PC-3 (cell line): ENCODE data around the gene NBPF3. TPM values are rescaled to one million over a fixed set of nuclear protein-coding genes. Genes with fewer than 3 reads are reported as not detected.

Experiments
- ATAC-seq: fragments of 200-7000 bp; cut with Tn5 transposase; 2 replicates; pipeline ENCODE4 v1.9.1; 2020; ENCODE audit warnings: mild to moderate bottlenecking, moderate library complexity
- BruUV-seq: library from RNA; stranded (reverse); fragments of 400-500 nt; replicated peaks from 2 replicates; lab custom pipeline; 2021; lab: Mats Ljungman, UMichigan
- CTCF ChIA-PET: fragments of 300-600 bp; sonication (Branson Sonifier 250); formaldehyde crosslinking; loops from one replicate; lab custom pipeline; 2022; ENCODE audit warnings: antibody characterized with exemption; lab: Charles Lee
- POLR2A ChIA-PET: fragments of 300-600 bp; sonication (Branson Sonifier 250); formaldehyde crosslinking; loops from one replicate; lab custom pipeline; 2022; ENCODE audit warnings: antibody characterized with exemption; ENCODE audit not compliant: unreplicated experiment; lab: Charles Lee
- DNase-seq: peaks from one replicate; pipeline ENCODE4 v3.0.0-alpha.2; 2015
- H2AFZ ChIP-seq: fragments of 300-600 bp; sonication (generic); 2 replicates; pipeline ENCODE4 v1.6.0; 2016; ENCODE audit warnings: antibody characterized with exemption, low read length
- H3F3A ChIP-seq: fragments of 300-600 bp; sonication (generic); one replicate; pipeline ENCODE4 v1.6.0; 2017; ENCODE audit warnings: antibody characterized with exemption, low read length, control low read depth, mild to moderate bottlenecking; ENCODE audit not compliant: unreplicated experiment
- H3K27ac ChIP-seq: fragments of 300-600 bp; sonication (generic); 2 replicates; pipeline ENCODE4 v1.5.1; 2016; ENCODE audit warnings: mild to moderate bottlenecking, low read length
- H3K27me3 ChIP-seq: fragments of 300-600 bp; sonication (generic); 2 replicates; pipeline ENCODE4 v1.6.1; 2016; ENCODE audit warnings: low read length, mixed read lengths
- H3K36me3 ChIP-seq: fragments of 300-600 bp; sonication (generic); 2 replicates; pipeline ENCODE4 v1.6.1; 2016; ENCODE audit warnings: low read depth, mixed run types, low read length, mixed read lengths
- H3K4me1 ChIP-seq: fragments of 300-600 bp; sonication (generic); 2 replicates; pipeline ENCODE4 v1.5.1; 2016; ENCODE audit warnings: low read length; ENCODE audit not compliant: insufficient read depth
- H3K4me2 ChIP-seq: fragments of 300-600 bp; sonication (generic); 2 replicates; pipeline ENCODE4 v1.6.0; 2016; ENCODE audit warnings: low read length
- H3K4me3 ChIP-seq: fragments of 300-600 bp; sonication (generic); 2 replicates; pipeline ENCODE4 v1.5.1; 2016; ENCODE audit warnings: mild to moderate bottlenecking, low read length, mixed read lengths
- H3K79me2 ChIP-seq: fragments of 300-600 bp; sonication (generic); 2 replicates; pipeline ENCODE4 v1.6.1; 2017; ENCODE audit warnings: low read length, mixed read lengths
- H3K9ac ChIP-seq: fragments of 300-600 bp; sonication (generic); 2 replicates; pipeline ENCODE4 v1.6.0; 2016; ENCODE audit warnings: mild to moderate bottlenecking, low read length
- H3K9me2 ChIP-seq: fragments of 300-600 bp; sonication (generic); replicated peaks from 2 replicates; pipeline ENCODE4 v1.6.1; 2016; ENCODE audit warnings: mixed run types, low read length, mixed read lengths
- H3K9me3 ChIP-seq: fragments of 300-600 bp; sonication (generic); 2 replicates; pipeline ENCODE4 v1.6.1; 2016; ENCODE audit warnings: low read length, mixed read lengths
- H4K20me1 ChIP-seq: fragments of 300-600 bp; sonication (generic); 2 replicates; pipeline ENCODE4 v1.6.1; 2016; ENCODE audit warnings: low read length, mixed read lengths
- EZH2 ChIP-seq: fragments of 300-600 bp; sonication (generic); IDR thresholded peaks from one replicate; pipeline ENCODE4 v1.6.1; 2017; ENCODE audit warnings: antibody characterized with exemption, mild to moderate bottlenecking, low read length; ENCODE audit not compliant: unreplicated experiment
- EZH2phosphoT487 ChIP-seq: fragments of 300-600 bp; sonication (generic); IDR thresholded peaks from 2 replicates; pipeline ENCODE4 v1.6.1; 2018; ENCODE audit warnings: mild to moderate bottlenecking, antibody characterized with exemption, low read length, borderline replicate concordance
- intact Hi-C: fragments of 100-400 bp; cut with micrococcal nuclease; formaldehyde crosslinking; loops from 2 replicates; pipeline ENCODE4 v1.9.0; 2023
- total RNA-seq: library from RNA; depleted of rRNA; stranded (reverse); fragments of >200 nt; gene quantifications from 2 replicates; pipeline ENCODE4 v1.2.3, GENCODE V29; 2014
- TF ChIP-seq, protein P1 (sequence below): fragments of 300-600 bp; sonication (generic); conservative IDR thresholded peaks from 2 replicates; pipeline ENCODE4 v1.5.1; 2017; ENCODE audit warnings: antibody characterized with exemption, low read depth, mild to moderate bottlenecking, low read length

Gene NBPF3
- total RNA-seq, 1 experiment from 2014 or later = 26.0 TPM

DNA sequence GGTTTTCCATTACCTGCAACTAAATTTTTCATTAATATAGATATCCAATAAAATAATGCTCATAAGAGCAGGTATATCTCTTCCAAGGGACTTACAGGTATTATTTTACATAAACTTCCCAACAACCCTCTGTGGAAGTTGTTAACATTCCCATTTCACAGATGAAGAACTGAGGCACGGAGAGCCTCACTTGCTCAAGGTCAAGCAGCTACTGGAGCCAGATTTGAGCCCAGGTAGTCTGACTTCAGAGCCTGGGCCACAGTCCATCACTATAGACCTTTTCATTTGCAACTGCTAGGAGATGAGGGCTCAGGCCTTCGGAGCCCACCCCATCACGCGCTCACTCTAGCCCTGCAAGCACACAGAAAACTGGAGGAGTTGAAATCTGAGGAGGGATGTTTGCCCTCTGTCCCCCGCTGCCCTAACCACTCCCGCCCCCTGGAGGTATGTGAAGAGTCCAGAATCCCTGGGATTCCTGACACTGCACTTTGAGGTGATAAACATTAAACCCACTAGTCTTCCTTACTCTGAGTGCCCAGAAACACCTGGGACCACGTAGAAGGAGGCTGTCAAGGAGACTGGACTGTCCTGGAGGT, 57.6 kb downstream of the NBPF3 start:
- Histone ChIP-seq H3K4me2 (no peak overlapping the region), H4K20me1 (no peaks in the 10 kb centered on the region), H3K9ac (no peak overlapping the region), H3K4me1 (no peaks in the 10 kb centered on the region), H3K27ac (no peak overlapping the region), H3F3A (no peaks in the 10 kb centered on the region), H3K36me3 (no peaks in the 10 kb centered on the region), H3K9me2 (no peaks in the 10 kb centered on the region), H3K27me3 (no peaks in the 10 kb centered on the region), H2AFZ (no peak overlapping the region), H3K9me3 (no peaks in the 10 kb centered on the region), H3K4me3 (no peak overlapping the region), H3K79me2 (no peaks in the 10 kb centered on the region)
- ChIA-PET CTCF (interaction anchor here (0.7 kb wide), 1 partner anchor 126 kb away, joined by 3 read pairs; no protein-coding TSS in a partner anchor), POLR2A (no interaction called here)
- TF ChIP-seq, protein P1, sequence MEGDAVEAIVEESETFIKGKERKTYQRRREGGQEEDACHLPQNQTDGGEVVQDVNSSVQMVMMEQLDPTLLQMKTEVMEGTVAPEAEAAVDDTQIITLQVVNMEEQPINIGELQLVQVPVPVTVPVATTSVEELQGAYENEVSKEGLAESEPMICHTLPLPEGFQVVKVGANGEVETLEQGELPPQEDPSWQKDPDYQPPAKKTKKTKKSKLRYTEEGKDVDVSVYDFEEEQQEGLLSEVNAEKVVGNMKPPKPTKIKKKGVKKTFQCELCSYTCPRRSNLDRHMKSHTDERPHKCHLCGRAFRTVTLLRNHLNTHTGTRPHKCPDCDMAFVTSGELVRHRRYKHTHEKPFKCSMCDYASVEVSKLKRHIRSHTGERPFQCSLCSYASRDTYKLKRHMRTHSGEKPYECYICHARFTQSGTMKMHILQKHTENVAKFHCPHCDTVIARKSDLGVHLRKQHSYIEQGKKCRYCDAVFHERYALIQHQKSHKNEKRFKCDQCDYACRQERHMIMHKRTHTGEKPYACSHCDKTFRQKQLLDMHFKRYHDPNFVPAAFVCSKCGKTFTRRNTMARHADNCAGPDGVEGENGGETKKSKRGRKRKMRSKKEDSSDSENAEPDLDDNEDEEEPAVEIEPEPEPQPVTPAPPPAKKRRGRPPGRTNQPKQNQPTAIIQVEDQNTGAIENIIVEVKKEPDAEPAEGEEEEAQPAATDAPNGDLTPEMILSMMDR = peak; percentile 27; the same call in 1 of the 2 replicates
- TF ChIP-seq EZH2phosphoT487 = no peak
- intact Hi-C loops = loop anchor here (10.0 kb wide), 1 partner anchor 263 kb away; no protein-coding TSS in a partner anchor
- BruUV-seq = no TSS peak
- DNase-seq (no peak), ATAC-seq (no peak; the same call in 1 of the 2 replicates)

DNA sequence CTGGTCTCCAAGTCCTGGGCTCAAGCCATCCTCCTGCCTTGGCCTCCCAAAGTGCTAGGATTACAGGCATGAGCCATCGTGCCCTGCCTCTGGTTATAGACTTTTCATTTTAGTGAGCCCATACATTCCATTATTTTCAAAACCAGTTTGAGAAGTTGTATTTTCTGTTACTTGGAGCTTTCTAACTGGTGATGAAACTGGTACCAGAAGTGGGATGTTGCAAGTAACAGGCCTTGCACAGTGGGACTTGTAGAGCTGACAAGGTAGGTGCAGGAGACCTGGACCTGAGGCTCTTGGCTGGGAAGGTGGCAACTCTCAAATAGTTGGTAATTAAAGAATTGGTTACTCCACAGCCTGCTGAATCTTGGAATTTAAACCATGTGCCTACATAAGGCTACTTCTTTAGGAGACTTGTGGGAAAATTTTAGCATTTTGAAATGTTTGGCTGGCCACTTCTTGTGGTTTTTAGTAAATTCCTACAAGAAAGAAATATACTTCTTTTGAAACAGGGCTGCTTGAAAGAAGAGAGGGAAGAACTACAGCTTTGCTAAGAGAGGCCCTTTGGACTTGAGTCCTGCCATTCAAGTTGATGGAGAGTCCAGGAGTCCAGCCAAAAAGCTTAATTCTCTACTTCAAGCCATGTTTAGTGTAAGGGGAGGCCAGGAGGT, 59.5 kb downstream of the NBPF3 start:
- BruUV-seq = no TSS peak
- TF ChIP-seq, protein P1 = no peak
- TF ChIP-seq EZH2 (no peak), EZH2phosphoT487 (no peak)
- Histone ChIP-seq H3F3A (no peaks in the 10 kb centered on the region), H4K20me1 (no peaks in the 10 kb centered on the region), H3K36me3 (no peaks in the 10 kb centered on the region), H3K4me2 (no peak overlapping the region), H3K27me3 (no peaks in the 10 kb centered on the region), H3K9me2 (no peaks in the 10 kb centered on the region), H3K79me2 (no peaks in the 10 kb centered on the region), H2AFZ (no peak overlapping the region), H3K4me1 (no peaks in the 10 kb centered on the region), H3K9ac (no peak overlapping the region), H3K9me3 (no peaks in the 10 kb centered on the region), H3K4me3 (no peak overlapping the region), H3K27ac (no peak overlapping the region)
- ChIA-PET POLR2A (no interaction called here), CTCF (no interaction called here)
- intact Hi-C loops = loop anchor here (10.0 kb wide), 1 partner anchor 265 kb away; no protein-coding TSS in a partner anchor
- ATAC-seq = no peak
- no peak for DNase-seq
